Testis (tissue), 3 donors: ENCODE measurements around the gene DIAPH1. TPM values are rescaled to one million over a fixed set of nuclear protein-coding genes. Genes with fewer than 3 reads are reported as not detected.

Experiments used
- DNase-seq: peaks from one replicate; pipeline ENCODE4 v3.0.0-alpha.2; 2019
- H3K27ac ChIP-seq, 2 donors: fragments of 200-600 bp; sonication (generic); one replicate each; pipeline ENCODE4 v1.5.1; 2019
- H3K27me3 ChIP-seq: fragments of 200-600 bp; sonication (generic); one replicate; pipeline ENCODE4 v1.5.1; 2019
- H3K36me3 ChIP-seq: fragments of 200-600 bp; sonication (generic); one replicate; pipeline ENCODE4 v1.5.1; 2017; ENCODE audit warnings: low read depth; ENCODE audit errors: missing control alignments
- H3K4me1 ChIP-seq: fragments of 200-600 bp; sonication (generic); one replicate; pipeline ENCODE4 v1.5.1; 2019
- H3K4me3 ChIP-seq, 2 donors: fragments of 200-600 bp; sonication (generic); one replicate each; pipeline ENCODE4 v1.5.1; 2017 to 2019
- H3K9me3 ChIP-seq: fragments of 200-600 bp; sonication (generic); one replicate; pipeline ENCODE4 v1.5.1; 2017
- POLR2A ChIP-seq: fragments of 450-650 bp; IDR thresholded peaks from one replicate; pipeline ENCODE4 v1.6.1; 2017; ENCODE audit warnings: antibody characterized with exemption, mild to moderate bottlenecking, moderate library complexity
- WGBS, 2 donors: methylation state at CpG; one replicate each; pipeline ENCODE4 v1.1.5; 2018; 5-methylcytosine and 5-hydroxymethylcytosine counted together
- intact Hi-C: fragments of 100-400 bp; cut with DNase I; formaldehyde crosslinking; loops from one replicate; pipeline ENCODE4 v1.15.1; 2023; ENCODE audit warnings: low total_unique reads
- polyA plus RNA-seq: library from polyadenylated mRNA; stranded (reverse); fragments of 350-450 nt; fragmentation: Illumina TruSeq; extraction: RNeasy Lipid Tissue Mini Kit (QIAGEN cat#74804); gene quantifications from one replicate; pipeline ENCODE4 v1.2.3, GENCODE V29; 2014; ENCODE audit warnings: low read depth, low replicate concordance; ENCODE audit not compliant: insufficient read depth
- total RNA-seq, 2 donors: library from RNA; depleted of rRNA; stranded (reverse); fragments of >200 nt; gene quantifications; one replicate each; pipeline ENCODE4 v1.2.3, GENCODE V29; 2016
- TF ChIP-seq, protein P1 (sequence below), 3 experiments: fragments of 450-650 bp in 2 of 3; fragments of 200-600 bp in 1 of 3; sonication (generic) in 1 of 3; IDR thresholded peaks; one replicate each; pipeline ENCODE4 v1.5.1; 2016 to 2019; ENCODE audit warnings: antibody characterized with exemption in 3 of 3, mild to moderate bottlenecking in 2 of 3, moderate library complexity in 1 of 3

The DIAPH1 gene
- total and polyA plus RNA-seq, 3 donors from 2014 or later: 53.7 to 77.5 (median 58.2) TPM

DNA sequence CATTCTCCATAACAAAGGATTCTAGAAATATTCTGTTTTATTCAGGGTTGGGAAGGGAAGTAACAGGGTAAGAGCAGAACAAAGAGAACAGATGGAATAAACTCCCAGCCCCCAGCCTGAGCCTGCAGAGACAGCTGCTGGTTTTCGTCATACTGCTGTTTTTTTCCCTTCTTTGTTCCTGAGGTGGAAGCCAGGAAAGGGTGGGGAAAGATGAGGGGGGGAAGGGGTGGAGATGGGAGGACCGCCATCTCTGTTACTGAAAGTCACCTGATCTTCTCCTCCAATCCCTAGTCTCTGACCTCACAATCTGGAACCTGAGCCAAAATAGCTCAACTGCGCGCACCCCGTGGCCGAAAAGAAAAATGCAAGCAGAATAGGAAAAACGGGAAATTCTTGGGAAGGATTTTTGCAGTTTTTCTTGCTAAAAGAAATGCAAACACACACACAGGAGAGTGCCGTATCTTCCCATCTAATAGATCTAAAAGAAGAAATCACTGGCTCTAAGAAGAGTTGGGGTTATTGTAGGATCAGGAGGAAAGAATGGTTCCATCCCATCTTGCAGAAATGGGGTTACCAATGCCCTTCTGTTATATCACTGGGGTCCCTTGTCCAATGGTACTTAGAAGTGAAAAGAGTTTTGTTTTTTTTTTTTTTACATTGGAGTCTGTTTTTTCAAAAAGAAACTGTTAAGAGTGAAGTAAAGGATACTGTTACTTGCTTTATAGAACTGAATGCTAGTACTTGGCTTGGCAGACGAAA, 57.9 kb downstream of the DIAPH1 start:
- 11 to 14% methylated on average over 9 of the region's 9 CpGs for WGBS, 2 donors
- H3K9me3 ChIP-seq: no peaks in the 10 kb centered on the region
- no peaks in the 10 kb centered on the region for H3K4me1 ChIP-seq
- H3K36me3 ChIP-seq: no peaks in the 10 kb centered on the region
- no peaks in the 10 kb centered on the region for H3K27me3 ChIP-seq
- DNase-seq: peak; percentile 92
- TF ChIP-seq POLR2A: no peak
- TF ChIP-seq, protein P1, sequence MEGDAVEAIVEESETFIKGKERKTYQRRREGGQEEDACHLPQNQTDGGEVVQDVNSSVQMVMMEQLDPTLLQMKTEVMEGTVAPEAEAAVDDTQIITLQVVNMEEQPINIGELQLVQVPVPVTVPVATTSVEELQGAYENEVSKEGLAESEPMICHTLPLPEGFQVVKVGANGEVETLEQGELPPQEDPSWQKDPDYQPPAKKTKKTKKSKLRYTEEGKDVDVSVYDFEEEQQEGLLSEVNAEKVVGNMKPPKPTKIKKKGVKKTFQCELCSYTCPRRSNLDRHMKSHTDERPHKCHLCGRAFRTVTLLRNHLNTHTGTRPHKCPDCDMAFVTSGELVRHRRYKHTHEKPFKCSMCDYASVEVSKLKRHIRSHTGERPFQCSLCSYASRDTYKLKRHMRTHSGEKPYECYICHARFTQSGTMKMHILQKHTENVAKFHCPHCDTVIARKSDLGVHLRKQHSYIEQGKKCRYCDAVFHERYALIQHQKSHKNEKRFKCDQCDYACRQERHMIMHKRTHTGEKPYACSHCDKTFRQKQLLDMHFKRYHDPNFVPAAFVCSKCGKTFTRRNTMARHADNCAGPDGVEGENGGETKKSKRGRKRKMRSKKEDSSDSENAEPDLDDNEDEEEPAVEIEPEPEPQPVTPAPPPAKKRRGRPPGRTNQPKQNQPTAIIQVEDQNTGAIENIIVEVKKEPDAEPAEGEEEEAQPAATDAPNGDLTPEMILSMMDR (IDR thresholded peaks at IDR 0.05): peak; percentile 89 to 99 (median 95)
- peak overlapping the region; percentile 81 to 92 for H3K27ac ChIP-seq
- intact Hi-C loops: no loop called here
- no peak overlapping the region for H3K4me3 ChIP-seq

DNA sequence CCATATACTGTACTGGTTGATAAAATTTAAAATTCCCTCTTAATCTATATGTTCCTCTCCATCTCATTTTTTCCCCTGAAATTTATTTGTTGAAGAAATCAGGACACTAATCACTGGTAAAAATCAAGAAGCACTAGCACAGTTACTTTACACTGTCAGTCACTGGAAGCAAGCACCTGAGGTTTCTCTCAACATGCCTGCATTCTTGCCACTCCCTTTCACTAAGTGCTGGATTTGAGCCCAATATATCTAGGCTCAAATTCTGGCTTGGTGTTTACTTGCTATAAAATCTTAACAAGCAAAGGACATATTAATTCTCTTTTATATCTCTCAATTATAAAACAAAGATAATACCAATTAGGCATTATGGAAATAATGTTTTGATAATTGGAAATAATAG, 58.6 kb downstream of the DIAPH1 start:
- Histone ChIP-seq H3K4me3 (no peak overlapping the region), H3K27me3 (no peaks in the 10 kb centered on the region), H3K36me3 (no peaks in the 10 kb centered on the region), H3K27ac (peak overlapping the region; percentile 81 to 92), H3K4me1 (no peaks in the 10 kb centered on the region), H3K9me3 (no peaks in the 10 kb centered on the region)
- TF ChIP-seq POLR2A: no peak
- TF ChIP-seq, protein P1 (IDR thresholded peaks at IDR 0.05): no peak
- DNase-seq: no peak
- intact Hi-C loops: no loop called here

DNA sequence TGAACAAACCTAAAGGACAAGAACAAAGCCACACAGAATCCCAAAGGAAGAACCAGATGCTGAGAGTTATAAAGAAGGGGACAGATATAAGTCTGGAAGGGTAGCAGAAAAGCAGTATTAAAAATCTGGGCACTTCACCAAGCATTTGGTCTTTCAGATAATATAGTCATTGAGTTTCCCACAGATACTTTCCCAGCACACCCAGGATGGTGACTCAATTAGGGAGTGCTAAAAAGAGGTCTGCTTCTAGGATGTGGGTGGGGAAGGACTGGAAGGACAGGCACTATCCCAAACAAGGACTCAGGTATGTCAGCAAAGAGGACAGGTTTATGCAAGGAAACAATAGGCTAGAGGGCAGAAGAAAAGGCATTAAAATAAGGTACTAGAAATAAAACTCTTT, 59.3 kb downstream of the DIAPH1 start:
- no peak for DNase-seq
- no peaks in the 10 kb centered on the region for H3K36me3 ChIP-seq
- TF ChIP-seq, protein P1 (IDR thresholded peaks at IDR 0.05): no peak
- no peak for TF ChIP-seq POLR2A
- no peaks in the 10 kb centered on the region for H3K27me3 ChIP-seq
- no peaks in the 10 kb centered on the region for H3K4me1 ChIP-seq
- intact Hi-C loops: no loop called here
- H3K27ac ChIP-seq: peak overlapping the region in 1 of 2 donors; percentile 92
- no peaks in the 10 kb centered on the region for H3K9me3 ChIP-seq
- no peak overlapping the region for H3K4me3 ChIP-seq

DNA sequence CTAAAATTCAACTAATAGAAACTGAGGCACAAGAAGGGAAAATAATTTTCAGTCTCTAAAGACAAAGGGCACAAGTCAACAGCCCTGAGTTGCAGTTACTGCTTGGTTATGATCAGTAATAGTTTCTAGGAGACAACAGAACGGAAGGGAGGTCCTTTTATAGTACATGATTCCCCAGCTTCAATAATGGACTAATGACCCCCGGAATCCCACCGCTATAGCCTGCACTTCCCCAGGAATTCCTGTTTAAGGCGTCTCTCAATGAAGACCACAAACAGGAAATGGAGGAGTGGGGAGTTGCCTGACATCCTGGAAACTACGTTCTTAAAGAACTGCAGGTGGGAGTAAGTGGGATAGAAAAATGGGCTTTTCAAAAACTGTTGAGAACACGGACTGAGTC, 60.6 kb downstream of the DIAPH1 start:
- Histone ChIP-seq H3K9me3 (no peaks in the 10 kb centered on the region), H3K4me3 (peak overlapping the region in 1 of 2 donors; percentile 40), H3K27me3 (no peaks in the 10 kb centered on the region), H3K27ac (peak overlapping the region; percentile 65 to 84), H3K4me1 (no peaks in the 10 kb centered on the region), H3K36me3 (no peaks in the 10 kb centered on the region)
- DNase-seq: no peak
- intact Hi-C loops: no loop called here
- 43 to 46% methylated on average over 6 of the region's 6 CpGs for WGBS, 2 donors
- no peak for TF ChIP-seq POLR2A
- TF ChIP-seq, protein P1 (IDR thresholded peaks at IDR 0.05): no peak

DNA sequence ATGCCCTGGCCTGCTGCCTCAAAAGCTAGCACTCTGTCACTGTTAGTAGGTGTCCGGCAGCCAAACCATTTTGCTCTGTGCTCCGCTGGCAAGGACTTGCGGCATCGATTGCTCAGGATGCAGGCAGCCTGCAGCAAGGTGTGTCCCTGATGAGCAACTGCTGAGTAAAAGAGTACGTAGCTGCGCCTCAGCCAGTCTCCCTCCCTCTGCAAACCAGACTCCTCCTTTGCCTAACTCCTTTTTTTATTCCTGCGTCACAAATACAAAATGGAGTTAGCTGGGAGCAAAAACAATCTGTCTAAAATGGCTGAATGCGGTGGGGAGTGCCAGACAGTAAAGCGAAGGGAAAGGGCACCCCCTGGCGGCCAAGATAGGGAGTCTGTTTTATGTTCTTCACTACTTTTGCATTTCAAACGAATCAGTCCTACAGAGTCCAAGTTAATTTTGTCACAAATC, 61.1 kb downstream of the DIAPH1 start:
- no peaks in the 10 kb centered on the region for H3K27me3 ChIP-seq
- TF ChIP-seq POLR2A: no peak
- TF ChIP-seq, protein P1 (IDR thresholded peaks at IDR 0.05): peak; percentile 89 to 98 (median 93)
- H3K9me3 ChIP-seq: no peaks in the 10 kb centered on the region
- peak overlapping the region; percentile 33 to 40 for H3K4me3 ChIP-seq
- no peaks in the 10 kb centered on the region for H3K36me3 ChIP-seq
- intact Hi-C loops: no loop called here
- DNase-seq: peak; percentile 93
- H3K4me1 ChIP-seq: no peaks in the 10 kb centered on the region
- peak overlapping the region; percentile 65 to 84 for H3K27ac ChIP-seq
- 17 to 21% methylated on average over 11 of the region's 11 CpGs for WGBS, 2 donors
